GM13976 (cell line): Measurements from ENCODE around the gene DNAH3.

Experiments used
- DNase-seq: peaks from one replicate; pipeline ENCODE4 v3.0.0; 2012; ENCODE audit warnings: low spot score
- in situ Hi-C: fragments of 300-500 bp; cut with MboI; formaldehyde crosslinking; loops from one replicate; pipeline ENCODE4 v1.12.0; 2022; ENCODE audit warnings: low sequenced_read_pairs, mixed read lengths, inconsistent platforms; ENCODE audit not compliant: unreplicated experiment
- TF ChIP-seq, protein P1 (sequence below): IDR thresholded peaks from 2 replicates; pipeline ENCODE4 v1.5.1; 2012; ENCODE audit warnings: borderline replicate concordance, mild to moderate bottlenecking; ENCODE audit not compliant: insufficient read depth; ENCODE audit errors: extremely low read depth, missing control alignments, control extremely low read depth

DNAH3 gene

DNA sequence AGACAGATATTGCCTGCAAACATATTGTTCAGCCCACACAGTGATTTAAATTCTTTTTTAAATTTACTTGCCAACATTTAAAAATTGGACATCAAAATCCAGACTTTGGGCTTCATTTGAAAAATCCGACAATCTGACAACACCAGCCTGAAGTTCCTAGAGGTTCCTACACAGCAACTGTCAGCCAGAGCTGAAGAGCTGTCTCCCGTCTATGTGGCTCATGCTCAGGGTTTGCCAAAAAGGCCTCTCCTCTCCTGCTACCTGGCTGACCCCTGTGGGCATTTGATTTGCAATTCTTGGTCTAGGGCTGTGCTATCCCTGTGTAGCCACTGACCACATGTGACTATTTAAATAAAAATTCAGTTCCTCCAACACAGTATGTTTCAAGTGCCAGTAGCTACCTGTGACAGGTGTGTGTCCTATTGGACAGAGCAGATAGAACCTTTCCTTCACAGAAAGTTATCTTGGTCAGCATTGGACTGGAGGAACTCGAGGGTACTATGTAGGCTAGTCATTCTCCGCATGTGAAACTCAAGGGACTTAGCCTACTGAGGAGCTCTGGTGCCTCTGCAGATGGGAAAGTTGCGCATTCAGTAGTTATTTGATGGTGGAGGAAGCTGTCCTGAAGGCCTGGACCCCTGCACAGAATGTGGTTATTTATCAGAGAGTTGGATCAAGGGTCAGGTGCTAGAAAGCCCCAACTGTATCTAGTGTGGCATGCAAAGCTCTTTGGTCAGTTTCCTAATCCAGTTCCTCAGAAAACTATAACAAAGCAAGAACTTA is 247.3 kb downstream of the DNAH3 start:
- TF ChIP-seq, protein P1, sequence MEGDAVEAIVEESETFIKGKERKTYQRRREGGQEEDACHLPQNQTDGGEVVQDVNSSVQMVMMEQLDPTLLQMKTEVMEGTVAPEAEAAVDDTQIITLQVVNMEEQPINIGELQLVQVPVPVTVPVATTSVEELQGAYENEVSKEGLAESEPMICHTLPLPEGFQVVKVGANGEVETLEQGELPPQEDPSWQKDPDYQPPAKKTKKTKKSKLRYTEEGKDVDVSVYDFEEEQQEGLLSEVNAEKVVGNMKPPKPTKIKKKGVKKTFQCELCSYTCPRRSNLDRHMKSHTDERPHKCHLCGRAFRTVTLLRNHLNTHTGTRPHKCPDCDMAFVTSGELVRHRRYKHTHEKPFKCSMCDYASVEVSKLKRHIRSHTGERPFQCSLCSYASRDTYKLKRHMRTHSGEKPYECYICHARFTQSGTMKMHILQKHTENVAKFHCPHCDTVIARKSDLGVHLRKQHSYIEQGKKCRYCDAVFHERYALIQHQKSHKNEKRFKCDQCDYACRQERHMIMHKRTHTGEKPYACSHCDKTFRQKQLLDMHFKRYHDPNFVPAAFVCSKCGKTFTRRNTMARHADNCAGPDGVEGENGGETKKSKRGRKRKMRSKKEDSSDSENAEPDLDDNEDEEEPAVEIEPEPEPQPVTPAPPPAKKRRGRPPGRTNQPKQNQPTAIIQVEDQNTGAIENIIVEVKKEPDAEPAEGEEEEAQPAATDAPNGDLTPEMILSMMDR = no peak
- in situ Hi-C loops = no loop called here
- DNase-seq = no peak

DNA sequence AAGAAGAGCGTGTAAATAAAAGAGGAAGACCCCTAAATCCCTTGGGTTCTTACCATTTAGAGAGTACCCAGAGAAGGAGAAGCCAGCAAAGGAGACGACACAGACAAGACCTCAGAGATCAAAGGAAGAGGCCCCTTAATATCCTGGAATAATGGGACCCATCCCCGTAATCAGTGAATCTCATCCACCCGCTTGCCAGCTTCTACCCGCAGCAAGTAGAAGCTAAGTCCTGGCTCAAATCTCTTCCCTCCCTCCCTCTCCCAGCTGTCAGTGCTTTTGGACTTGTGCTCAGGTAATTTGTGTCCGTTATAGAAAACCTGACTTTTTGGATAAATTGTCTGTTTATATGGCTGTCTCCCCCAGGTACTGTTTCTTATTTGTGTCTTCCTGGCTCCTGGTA is 248.2 kb downstream of the DNAH3 start:
- in situ Hi-C loops = no loop called here

DNA sequence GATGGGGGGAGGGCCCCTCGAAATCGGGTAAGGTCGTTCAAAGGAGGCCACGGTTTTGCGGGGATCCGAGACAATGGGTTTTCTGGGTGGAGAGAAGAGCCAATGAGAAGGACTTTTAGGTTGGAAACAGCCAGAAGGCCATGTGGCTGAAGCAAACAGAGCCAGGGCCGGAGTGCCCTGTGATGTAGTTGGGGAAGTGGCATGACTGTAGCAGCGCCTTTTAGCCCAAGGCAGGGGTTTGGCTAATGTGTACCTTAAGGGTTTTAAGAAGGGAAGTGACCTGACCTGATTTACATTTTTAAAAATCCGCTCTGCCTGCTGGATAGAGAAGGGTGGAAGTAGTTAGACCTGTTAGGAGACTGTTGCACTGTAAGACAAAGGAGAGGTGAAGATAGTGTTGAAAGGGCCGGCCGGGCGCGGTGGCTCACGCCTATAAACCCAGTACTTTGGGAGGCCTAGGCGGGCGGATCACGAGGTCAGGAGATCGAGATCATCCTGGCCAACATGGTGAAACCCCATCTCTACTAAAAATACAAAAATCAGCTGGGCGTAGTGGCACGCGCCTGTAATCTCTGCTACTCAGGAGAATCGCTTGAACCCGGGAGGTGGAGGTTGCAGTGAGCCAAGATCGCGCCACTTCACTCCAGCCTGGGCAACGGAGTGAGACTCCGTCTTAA is 249.1 kb downstream of the DNAH3 start:
- TF ChIP-seq, protein P1 = no peak
- in situ Hi-C loops = no loop called here
- peak; percentile 47 for DNase-seq

More for the DNA sequence above, 248.2 kb downstream of the DNAH3 start:
- DNase-seq = no peak
- TF ChIP-seq, protein P1 = no peak

DNA sequence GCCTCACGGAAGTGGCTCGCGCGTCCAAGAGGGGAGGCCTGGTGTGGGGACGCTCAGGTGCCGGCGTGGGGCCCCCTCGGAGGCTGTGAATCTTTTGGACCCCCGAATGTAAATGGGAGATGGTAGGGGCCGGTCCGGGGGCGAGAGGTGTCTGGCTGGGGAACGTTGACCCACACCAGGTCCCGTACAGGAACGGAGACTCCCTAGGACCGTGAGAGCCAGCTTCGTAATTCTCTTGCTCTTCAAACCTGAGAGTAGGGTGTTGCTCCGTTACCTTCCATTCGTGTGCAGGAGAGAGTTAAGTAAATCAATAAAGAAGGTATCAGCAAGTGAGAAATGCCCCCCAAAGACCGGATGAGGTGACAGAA is 249.6 kb downstream of the DNAH3 start:
- TF ChIP-seq, protein P1 = no peak
- no peak for DNase-seq
- in situ Hi-C loops = no loop called here

DNA sequence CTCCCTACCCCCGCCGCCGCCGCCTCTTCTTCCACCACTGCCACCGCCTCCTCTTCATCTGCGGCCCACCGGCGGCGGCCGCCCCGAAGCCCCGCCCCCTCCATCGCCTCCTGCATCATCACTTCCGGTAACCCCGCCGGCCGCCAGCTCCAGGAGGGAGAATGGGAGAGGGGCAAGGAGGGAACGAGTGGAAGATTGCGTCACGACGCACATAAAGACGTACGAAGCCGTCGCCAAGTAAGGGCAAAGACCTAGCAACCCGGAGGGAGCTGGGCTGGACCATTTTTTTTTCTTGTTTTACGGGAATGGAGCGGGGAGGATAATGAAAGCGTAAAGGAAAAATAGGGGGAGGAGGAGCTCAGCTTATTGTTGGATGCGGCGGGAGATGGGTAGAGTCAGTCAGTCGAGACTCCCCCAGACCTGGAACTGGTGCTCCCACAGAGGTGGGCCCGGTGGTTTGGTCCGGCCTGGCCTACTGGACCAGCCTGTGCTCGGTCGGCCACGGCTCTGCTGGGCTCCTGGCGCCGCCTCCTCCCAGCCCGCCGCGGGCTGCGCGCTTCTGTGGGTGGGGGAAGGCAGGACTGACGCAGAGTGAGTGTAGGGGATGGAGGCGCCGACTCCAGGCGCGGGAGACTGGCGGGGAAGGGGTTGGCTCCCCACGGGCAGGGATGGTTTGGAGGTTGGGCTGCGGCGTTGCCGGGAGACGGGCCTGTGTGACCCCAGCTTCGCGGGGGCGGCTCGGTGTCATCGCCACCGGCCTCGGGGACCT is 250.2 kb downstream of the DNAH3 start, which contains the start of the genes DCUN1D3 and LYRM1:
DCUN1D3 (minus strand) TSS at position 60 of the 769 bp plus-strand sequence. CDS start 37,820 bp downstream, outside the sequence.
LYRM1 (plus strand) TSS at position 473 of the 769 bp plus-strand sequence. CDS start 14,785 bp downstream, outside the sequence.
- DNase-seq = peak; percentile 95
- in situ Hi-C loops = no loop called here

More for the DNA sequence above, 250.2 kb downstream of the DNAH3 start, which contains the start of the genes DCUN1D3 and LYRM1:
- TF ChIP-seq, protein P1 = no peak
